ENCODE results near the gene YWHAH. TPM values are rescaled to one million over a fixed set of nuclear protein-coding genes. Genes with fewer than 3 reads are reported as not detected.
A peak's percentile ranks its signal among the peaks of the same experiment; 100 is the strongest.

The YWHAH gene
- polyA plus RNA-seq, 2 of the 4 experiments (the other 2 are of a cell fraction), result 91.9 to 137 TPM

GRCh38 chr22:31943206-31943977 lies 943 bp upstream of the YWHAH start (continued):
- no peak for TF ChIP-seq RCOR1 (IDR thresholded peaks at IDR 0.05; ENCODE audit: low read depth, low read length)
- TF ChIP-seq CHD4 (IDR thresholded peaks at IDR 0.05; ENCODE audit: borderline replicate concordance), result no peak
- no peak for TF ChIP-seq HES2 (IDR thresholded peaks at IDR 0.05)

- H3K4me3 ChIP-seq, result peak overlapping the region; percentile 96
- no peak for FAIRE-seq
- H3K27ac ChIP-seq, result peak overlapping the region; percentile 100
- peaks cover 26% of the 10 kb centered on the region for H3K4me1 ChIP-seq
- DNase-seq (ENCODE audit: low read depth in 1 of 2, low spot score in 1 of 2), result peak in 1 of 2 experiments; percentile 16
- peak overlapping the region; percentile 93 for H3K4me2 ChIP-seq
- TF ChIP-seq BCL3 (IDR thresholded peaks at IDR 0.05) (peak; percentile 32; the same call in 2 of the 3 replicates), MYC (IDR thresholded peaks at IDR 0.05; ENCODE audit: borderline replicate concordance, low read length) (0 out of 2 replicates have a peak, but pooled peaks have one; percentile 17), TP53 (CRISPR knock-in tag; IDR thresholded peaks at IDR 0.05) (no peak), NFE2L2 (conservative IDR thresholded peaks at IDR 0.05; ENCODE audit: low read length) (no peak), MAX (IDR thresholded peaks at IDR 0.05) (0 out of 2 replicates have a peak, but pooled peaks have one; percentile 16), CEBPB (IDR thresholded peaks at IDR 0.05) (no peak), PHF8 (IDR thresholded peaks at IDR 0.05; ENCODE audit: borderline replicate concordance, low read depth) (peak; percentile 42; the same call in 1 of the 2 replicates)
- POLR2A ChIA-PET, result no interaction called here
- no peaks in the 10 kb centered on the region for H3K9me3 ChIP-seq
- 2% methylated on average over 14 of the region's 76 CpGs for WGBS (ENCODE audit: missing lambda C conversion rate)
- CTCF ChIA-PET, result interaction anchor here (1.1 to 2.8 kb wide), 3 partner anchors 25 to 280 kb away, joined by 3 to 12 read pairs (median 10); no protein-coding TSS in a partner anchor
- ATAC-seq, result peak; percentile 19 to 31; a peak in 5 of 6 replicates
Measured at GRCh38 chr22:31944700-31945442, 536 bp downstream of the YWHAH start.

- Histone ChIP-seq H3K4me1 (peaks cover 30% of the 10 kb centered on the region), H3K9me3 (no peaks in the 10 kb centered on the region), H3K4me2 (peak overlapping the region; percentile 93), H3K4me3 (peak overlapping the region; percentile 96), H3K27ac (peak overlapping the region; percentile 100)
- ATAC-seq (no peak), DNase-seq (ENCODE audit: low read depth in 1 of 2, low spot score in 1 of 2) (no peak), FAIRE-seq (no peak)
- no peak for TF ChIP-seq CBX2 (IDR thresholded peaks at IDR 0.05; ENCODE audit: borderline replicate concordance, low read depth)
- 0 out of 2 replicates have a peak, but pooled peaks have one; percentile 12 for TF ChIP-seq MAX (IDR thresholded peaks at IDR 0.05)
- TF ChIP-seq EP300 (IDR thresholded peaks at IDR 0.05), result no peak
- CTCF ChIA-PET, result interaction anchor here (1.1 to 3.7 kb wide), 4 partner anchors 12 to 280 kb away, joined by 3 to 15 read pairs (median 11); no protein-coding TSS in a partner anchor
- POLR2A ChIA-PET, result no interaction called here
- 2% methylated on average over 15 of the region's 15 CpGs for WGBS (ENCODE audit: missing lambda C conversion rate)
Measured at GRCh38 chr22:31945443-31945855, 1.1 kb downstream of the YWHAH start.

- H3K9me3 ChIP-seq, result no peaks in the 10 kb centered on the region
- 33% methylated on average over 8 of the region's 8 CpGs for WGBS (ENCODE audit: missing lambda C conversion rate)
- DNase-seq (ENCODE audit: low read depth in 1 of 2, low spot score in 1 of 2) (no peak), FAIRE-seq (no peak), ATAC-seq (no peak)
- H3K27ac ChIP-seq, result peak overlapping the region; percentile 100
- peak overlapping the region; percentile 93 for H3K4me2 ChIP-seq
- POLR2A ChIA-PET, result no interaction called here
- peak overlapping the region; percentile 96 for H3K4me3 ChIP-seq
- CTCF ChIA-PET, result interaction anchor here (1.0 to 5.6 kb wide), 7 partner anchors 12 to 386 kb away, joined by 3 to 36 read pairs (median 10); no protein-coding TSS in a partner anchor
- peaks cover 37% of the 10 kb centered on the region for H3K4me1 ChIP-seq
- TF ChIP-seq KDM5A (IDR thresholded peaks at IDR 0.05) (no peak), PHF8 (IDR thresholded peaks at IDR 0.05; ENCODE audit: borderline replicate concordance, low read depth) (no peak), MYC (IDR thresholded peaks at IDR 0.05; ENCODE audit: borderline replicate concordance, low read length) (no peak), CHD2 (IDR thresholded peaks at IDR 0.05; ENCODE audit: low read length, partially characterized antibody) (no peak), TP53 (CRISPR knock-in tag; IDR thresholded peaks at IDR 0.05) (no peak), FOSL2 (IDR thresholded peaks at IDR 0.05) (no peak), FOSL2 (CRISPR knock-in tag; IDR thresholded peaks at IDR 0.05) (no peak), PBX3 (IDR thresholded peaks at IDR 0.05) (no peak), ZFP36 (IDR thresholded peaks at IDR 0.05; ENCODE audit: borderline replicate concordance, partially characterized antibody) (no peak), RARB (CRISPR knock-in tag; IDR thresholded peaks at IDR 0.05) (no peak), USF2 (IDR thresholded peaks at IDR 0.05) (no peak), HDAC2 (IDR thresholded peaks at IDR 0.05) (no peak), EHF (CRISPR knock-in tag; IDR thresholded peaks at IDR 0.05) (no peak), NFE2L2 (conservative IDR thresholded peaks at IDR 0.05; ENCODE audit: low read length) (no peak), RCOR1 (IDR thresholded peaks at IDR 0.05; ENCODE audit: low read depth, low read length) (no peak), MAFK (IDR thresholded peaks at IDR 0.05; ENCODE audit: partially characterized antibody) (no peak), HOXA7 (CRISPR knock-in tag; IDR thresholded peaks at IDR 0.05) (no peak)
Measured at GRCh38 chr22:31945971-31946680, 1.8 kb downstream of the YWHAH start.

All from A549 (cell line).